SK-N-SH treated with all-trans-retinoic acid at 6 μM for 48 hours (cell line): ENCODE results near the gene CBY2.

ENCODE experiments used
- ARNTL ChIP-seq: fragments of 450-650 bp; formaldehyde crosslinking; IDR thresholded peaks from 2 replicates; pipeline ENCODE4 v1.5.0; 2020; ENCODE audit warnings: low read depth, mild to moderate bottlenecking, moderate library complexity, borderline replicate concordance
- BACH2 ChIP-seq: fragments of 250-450 bp; sonication (Bioruptor Pico); IDR thresholded peaks from 2 replicates; pipeline ENCODE4 v1.9.0; 2021; ENCODE audit warnings: mild to moderate bottlenecking, borderline replicate concordance
- CSDC2 ChIP-seq: fragments of 250-450 bp; sonication (Bioruptor Pico); IDR thresholded peaks from 2 replicates; pipeline ENCODE4 v1.5.0; 2020; ENCODE audit warnings: mild to moderate bottlenecking, moderate library complexity
- ESRRG ChIP-seq: fragments of 250-450 bp; sonication (Bioruptor Pico); IDR thresholded peaks from 2 replicates; pipeline ENCODE4 v1.6.1; 2021; ENCODE audit warnings: mild to moderate bottlenecking
- OSR1 ChIP-seq: fragments of 250-450 bp; sonication (Bioruptor Pico); IDR thresholded peaks from 2 replicates; pipeline ENCODE4 v1.8.0; 2022; ENCODE audit warnings: moderate library complexity, mild to moderate bottlenecking, inconsistent platforms
- RARB ChIP-seq: fragments of 250-450 bp; sonication (Bioruptor Pico); IDR thresholded peaks from 2 replicates; pipeline ENCODE4 v1.8.0; 2021; ENCODE audit warnings: mild to moderate bottlenecking, moderate library complexity
- SNAI2 ChIP-seq: fragments of 250-450 bp; sonication (Bioruptor Pico); IDR thresholded peaks from 2 replicates; pipeline ENCODE4 v1.5.0; 2020; ENCODE audit warnings: mild to moderate bottlenecking, moderate library complexity
- TOX ChIP-seq: fragments of 250-450 bp; sonication (Bioruptor Pico); IDR thresholded peaks from 2 replicates; pipeline ENCODE4 v1.8.0; 2021; ENCODE audit warnings: mild to moderate bottlenecking, moderate library complexity, borderline replicate concordance
- ZFP3 ChIP-seq: fragments of 250-450 bp; sonication (Bioruptor Pico); IDR thresholded peaks from 2 replicates; pipeline ENCODE4 v1.5.0; 2020; ENCODE audit warnings: mild to moderate bottlenecking, moderate library complexity
- ZFP30 ChIP-seq: fragments of 450-650 bp; formaldehyde crosslinking; IDR thresholded peaks from 2 replicates; pipeline ENCODE4 v1.5.0; 2022; ENCODE audit warnings: mild to moderate bottlenecking, moderate library complexity
- TF ChIP-seq, protein P1 (sequence below): fragments of 250-450 bp; sonication (Bioruptor Pico); IDR thresholded peaks from 2 replicates; pipeline ENCODE4 v1.8.0; 2020; ENCODE audit warnings: mild to moderate bottlenecking, moderate library complexity, borderline replicate concordance
- TF ChIP-seq, protein P2 (sequence below): fragments of 250-450 bp; sonication (Bioruptor Pico); IDR thresholded peaks from 2 replicates; pipeline ENCODE4 v1.5.1; 2021; ENCODE audit warnings: mild to moderate bottlenecking, moderate library complexity
- TF ChIP-seq, protein P3 (sequence below): fragments of 250-450 bp; sonication (Bioruptor Pico); IDR thresholded peaks from 2 replicates; pipeline ENCODE4 v1.5.1; 2020; ENCODE audit warnings: low read depth, mild to moderate bottlenecking, moderate library complexity

DNA sequence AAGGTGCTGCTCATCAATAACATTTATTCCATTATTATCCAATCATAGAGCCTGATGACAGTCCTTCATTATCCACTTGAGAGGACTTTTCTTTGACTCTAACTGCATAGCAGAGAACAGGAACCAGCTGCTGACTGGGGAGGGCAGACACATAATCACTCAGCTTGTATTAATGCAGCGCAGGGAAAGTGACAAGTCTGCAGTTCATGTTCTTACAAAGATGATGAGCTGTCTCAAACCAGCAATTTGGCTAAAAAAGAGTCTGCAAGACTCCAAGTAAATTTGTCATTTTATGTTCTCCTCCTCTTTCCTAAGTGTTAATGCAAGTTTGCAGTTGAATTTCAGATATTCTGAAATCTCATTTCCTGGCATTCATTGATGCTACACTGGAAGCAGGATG, 40.0 kb upstream of the CBY2 start:
- TF ChIP-seq ZFP3 (CRISPR knock-in tag) (no peak), RARB (CRISPR knock-in tag) (no peak), CSDC2 (CRISPR knock-in tag) (no peak), ESRRG (CRISPR knock-in tag) (no peak), ZFP30 (CRISPR knock-in tag) (no peak), OSR1 (CRISPR knock-in tag) (no peak), ARNTL (CRISPR knock-in tag) (no peak), SNAI2 (no peak), TOX (CRISPR knock-in tag) (no peak), BACH2 (CRISPR knock-in tag) (no peak)
- TF ChIP-seq, protein P1, sequence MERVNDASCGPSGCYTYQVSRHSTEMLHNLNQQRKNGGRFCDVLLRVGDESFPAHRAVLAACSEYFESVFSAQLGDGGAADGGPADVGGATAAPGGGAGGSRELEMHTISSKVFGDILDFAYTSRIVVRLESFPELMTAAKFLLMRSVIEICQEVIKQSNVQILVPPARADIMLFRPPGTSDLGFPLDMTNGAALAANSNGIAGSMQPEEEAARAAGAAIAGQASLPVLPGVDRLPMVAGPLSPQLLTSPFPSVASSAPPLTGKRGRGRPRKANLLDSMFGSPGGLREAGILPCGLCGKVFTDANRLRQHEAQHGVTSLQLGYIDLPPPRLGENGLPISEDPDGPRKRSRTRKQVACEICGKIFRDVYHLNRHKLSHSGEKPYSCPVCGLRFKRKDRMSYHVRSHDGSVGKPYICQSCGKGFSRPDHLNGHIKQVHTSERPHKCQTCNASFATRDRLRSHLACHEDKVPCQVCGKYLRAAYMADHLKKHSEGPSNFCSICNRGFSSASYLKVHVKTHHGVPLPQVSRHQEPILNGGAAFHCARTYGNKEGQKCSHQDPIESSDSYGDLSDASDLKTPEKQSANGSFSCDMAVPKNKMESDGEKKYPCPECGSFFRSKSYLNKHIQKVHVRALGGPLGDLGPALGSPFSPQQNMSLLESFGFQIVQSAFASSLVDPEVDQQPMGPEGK (CRISPR knock-in tag), result no peak
- TF ChIP-seq, protein P2, sequence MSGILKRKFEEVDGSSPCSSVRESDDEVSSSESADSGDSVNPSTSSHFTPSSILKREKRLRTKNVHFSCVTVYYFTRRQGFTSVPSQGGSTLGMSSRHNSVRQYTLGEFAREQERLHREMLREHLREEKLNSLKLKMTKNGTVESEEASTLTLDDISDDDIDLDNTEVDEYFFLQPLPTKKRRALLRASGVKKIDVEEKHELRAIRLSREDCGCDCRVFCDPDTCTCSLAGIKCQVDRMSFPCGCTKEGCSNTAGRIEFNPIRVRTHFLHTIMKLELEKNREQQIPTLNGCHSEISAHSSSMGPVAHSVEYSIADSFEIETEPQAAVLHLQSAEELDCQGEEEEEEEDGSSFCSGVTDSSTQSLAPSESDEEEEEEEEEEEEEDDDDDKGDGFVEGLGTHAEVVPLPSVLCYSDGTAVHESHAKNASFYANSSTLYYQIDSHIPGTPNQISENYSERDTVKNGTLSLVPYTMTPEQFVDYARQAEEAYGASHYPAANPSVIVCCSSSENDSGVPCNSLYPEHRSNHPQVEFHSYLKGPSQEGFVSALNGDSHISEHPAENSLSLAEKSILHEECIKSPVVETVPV (CRISPR knock-in tag), result no peak
- TF ChIP-seq, protein P3, sequence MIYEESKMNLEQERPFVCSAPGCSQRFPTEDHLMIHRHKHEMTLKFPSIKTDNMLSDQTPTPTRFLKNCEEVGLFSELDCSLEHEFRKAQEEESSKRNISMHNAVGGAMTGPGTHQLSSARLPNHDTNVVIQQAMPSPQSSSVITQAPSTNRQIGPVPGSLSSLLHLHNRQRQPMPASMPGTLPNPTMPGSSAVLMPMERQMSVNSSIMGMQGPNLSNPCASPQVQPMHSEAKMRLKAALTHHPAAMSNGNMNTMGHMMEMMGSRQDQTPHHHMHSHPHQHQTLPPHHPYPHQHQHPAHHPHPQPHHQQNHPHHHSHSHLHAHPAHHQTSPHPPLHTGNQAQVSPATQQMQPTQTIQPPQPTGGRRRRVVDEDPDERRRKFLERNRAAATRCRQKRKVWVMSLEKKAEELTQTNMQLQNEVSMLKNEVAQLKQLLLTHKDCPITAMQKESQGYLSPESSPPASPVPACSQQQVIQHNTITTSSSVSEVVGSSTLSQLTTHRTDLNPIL (CRISPR knock-in tag), result no peak
